ENCODE results near the gene GTF2H1. TPM values are rescaled to one million over a fixed set of nuclear protein-coding genes. Genes with fewer than 3 reads are reported as not detected.
A peak's percentile ranks its signal among the peaks of the same experiment; 100 is the strongest.

GTF2H1 gene
- total RNA-seq, 1 donor from 2014 or later = 57.1 TPM

DNA sequence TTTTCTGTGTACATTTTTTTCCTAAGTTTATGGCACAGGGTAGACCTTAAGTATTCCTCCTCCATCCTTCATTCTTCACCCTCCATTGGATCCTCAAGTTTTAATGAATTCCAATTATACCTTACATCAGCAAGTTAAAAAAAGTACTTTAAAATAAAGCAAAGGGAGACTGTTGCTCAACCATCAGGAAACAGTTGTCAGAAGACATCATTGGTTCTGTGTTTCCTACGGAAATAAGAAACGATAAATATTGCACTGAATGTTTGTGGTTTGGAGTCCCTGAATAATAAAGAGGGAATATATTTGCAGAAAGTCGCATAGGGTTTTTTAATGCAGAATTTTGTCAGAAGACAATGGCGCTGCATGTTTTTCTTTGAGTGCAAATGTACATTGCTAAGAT, 43.9 kb downstream of the GTF2H1 start:
- Mint-ChIP-seq H3K27ac (ENCODE audit: unreplicated experiment) (no peak overlapping the region), H3K27me3 (ENCODE audit: low read depth) (no peaks in the 10 kb centered on the region), H3K4me3 (ENCODE audit: unreplicated experiment) (no peak overlapping the region), H3K36me3 (ENCODE audit: low read depth) (peaks cover 24% of the 10 kb centered on the region), H3K9me3 (ENCODE audit: low read depth) (peaks cover 2% of the 10 kb centered on the region), H3K4me1 (ENCODE audit: low read depth) (peaks cover 32% of the 10 kb centered on the region)
- TF ChIP-seq, protein P1, sequence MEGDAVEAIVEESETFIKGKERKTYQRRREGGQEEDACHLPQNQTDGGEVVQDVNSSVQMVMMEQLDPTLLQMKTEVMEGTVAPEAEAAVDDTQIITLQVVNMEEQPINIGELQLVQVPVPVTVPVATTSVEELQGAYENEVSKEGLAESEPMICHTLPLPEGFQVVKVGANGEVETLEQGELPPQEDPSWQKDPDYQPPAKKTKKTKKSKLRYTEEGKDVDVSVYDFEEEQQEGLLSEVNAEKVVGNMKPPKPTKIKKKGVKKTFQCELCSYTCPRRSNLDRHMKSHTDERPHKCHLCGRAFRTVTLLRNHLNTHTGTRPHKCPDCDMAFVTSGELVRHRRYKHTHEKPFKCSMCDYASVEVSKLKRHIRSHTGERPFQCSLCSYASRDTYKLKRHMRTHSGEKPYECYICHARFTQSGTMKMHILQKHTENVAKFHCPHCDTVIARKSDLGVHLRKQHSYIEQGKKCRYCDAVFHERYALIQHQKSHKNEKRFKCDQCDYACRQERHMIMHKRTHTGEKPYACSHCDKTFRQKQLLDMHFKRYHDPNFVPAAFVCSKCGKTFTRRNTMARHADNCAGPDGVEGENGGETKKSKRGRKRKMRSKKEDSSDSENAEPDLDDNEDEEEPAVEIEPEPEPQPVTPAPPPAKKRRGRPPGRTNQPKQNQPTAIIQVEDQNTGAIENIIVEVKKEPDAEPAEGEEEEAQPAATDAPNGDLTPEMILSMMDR (IDR thresholded peaks at IDR 0.05) = no peak
- no peak for DNase-seq (ENCODE audit: low spot score)

DNA sequence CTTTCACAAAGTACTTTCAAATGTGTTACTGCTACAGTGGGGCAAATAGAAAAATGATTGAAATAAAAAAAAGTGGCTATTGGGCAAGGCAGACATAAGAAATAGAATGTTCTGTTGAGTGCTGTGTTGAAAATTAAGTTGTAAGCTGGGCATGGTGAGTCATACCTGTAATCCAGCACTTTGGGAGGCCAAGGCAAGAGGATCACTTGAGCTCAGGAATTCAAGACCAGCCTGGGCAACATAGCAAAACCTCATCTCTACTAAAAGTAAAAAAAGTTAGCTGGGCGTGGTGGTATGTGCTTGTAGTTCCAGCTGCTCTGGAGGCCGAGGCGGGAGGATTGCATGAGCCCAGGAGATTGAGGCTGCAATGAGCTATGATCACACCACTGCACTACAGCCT, 45.1 kb downstream of the GTF2H1 start:
- no peak for DNase-seq (ENCODE audit: low spot score)
- no peak overlapping the region for H3K4me3 Mint-ChIP-seq (ENCODE audit: unreplicated experiment)
- H3K27me3 Mint-ChIP-seq (ENCODE audit: low read depth) = no peaks in the 10 kb centered on the region
- no peak overlapping the region for H3K27ac Mint-ChIP-seq (ENCODE audit: unreplicated experiment)
- peaks cover 22% of the 10 kb centered on the region for H3K36me3 Mint-ChIP-seq (ENCODE audit: low read depth)
- TF ChIP-seq, protein P1 (IDR thresholded peaks at IDR 0.05) = no peak
- H3K4me1 Mint-ChIP-seq (ENCODE audit: low read depth) = peaks cover 32% of the 10 kb centered on the region
- peaks cover 2% of the 10 kb centered on the region for H3K9me3 Mint-ChIP-seq (ENCODE audit: low read depth)

DNA sequence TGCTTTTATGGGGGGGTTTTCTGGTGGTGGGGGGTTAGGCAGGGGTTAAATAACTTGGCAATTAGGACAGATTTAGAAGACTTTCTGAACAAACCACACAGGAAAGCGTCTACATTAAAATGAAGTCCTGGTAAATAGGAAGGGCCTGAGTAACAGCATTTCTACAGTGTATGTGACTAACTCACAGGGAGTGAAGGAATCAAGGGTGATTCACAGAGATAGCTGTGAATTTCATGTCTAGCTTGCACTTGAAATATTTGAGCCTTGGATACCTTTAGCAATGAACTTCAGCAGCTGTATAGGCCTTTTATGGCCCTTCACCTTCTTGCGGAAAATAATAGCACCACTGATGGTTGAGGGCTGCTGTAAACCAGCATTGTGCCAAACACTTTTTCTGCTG, 45.9 kb downstream of the GTF2H1 start:
- Mint-ChIP-seq H3K4me3 (ENCODE audit: unreplicated experiment) (no peak overlapping the region), H3K27ac (ENCODE audit: unreplicated experiment) (peak overlapping the region; percentile 15), H3K4me1 (ENCODE audit: low read depth) (peaks cover 32% of the 10 kb centered on the region), H3K36me3 (ENCODE audit: low read depth) (peaks cover 22% of the 10 kb centered on the region), H3K9me3 (ENCODE audit: low read depth) (peaks cover 2% of the 10 kb centered on the region), H3K27me3 (ENCODE audit: low read depth) (no peaks in the 10 kb centered on the region)
- DNase-seq (ENCODE audit: low spot score) = no peak
- TF ChIP-seq, protein P1 (IDR thresholded peaks at IDR 0.05) = no peak

DNA sequence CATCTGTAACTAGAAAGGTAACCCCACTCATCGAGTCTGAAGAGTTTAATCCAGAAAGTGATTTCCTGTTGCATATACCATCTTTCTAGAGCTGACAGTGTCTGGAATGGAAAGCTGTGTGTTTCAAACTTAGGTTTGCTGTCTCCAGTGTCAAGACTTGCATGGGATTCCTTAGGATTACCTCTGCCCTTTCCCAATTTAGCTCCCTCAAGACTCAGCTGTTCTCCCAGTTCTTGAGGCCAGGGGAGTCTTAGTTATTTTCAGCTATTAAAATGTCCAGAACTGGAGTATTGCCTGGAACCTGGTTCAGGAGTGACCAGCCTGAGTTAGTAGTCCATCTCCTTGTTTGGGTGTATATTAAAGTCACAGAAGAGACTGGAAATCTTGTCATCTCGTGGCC, 47.0 kb downstream of the GTF2H1 start:
- TF ChIP-seq, protein P1 (IDR thresholded peaks at IDR 0.05) = no peak
- peaks cover 2% of the 10 kb centered on the region for H3K9me3 Mint-ChIP-seq (ENCODE audit: low read depth)
- H3K4me3 Mint-ChIP-seq (ENCODE audit: unreplicated experiment) = no peak overlapping the region
- peak overlapping the region; percentile 65 for H3K27ac Mint-ChIP-seq (ENCODE audit: unreplicated experiment)
- no peak for DNase-seq (ENCODE audit: low spot score)
- H3K27me3 Mint-ChIP-seq (ENCODE audit: low read depth) = no peaks in the 10 kb centered on the region
- H3K4me1 Mint-ChIP-seq (ENCODE audit: low read depth) = peaks cover 32% of the 10 kb centered on the region
- H3K36me3 Mint-ChIP-seq (ENCODE audit: low read depth) = peaks cover 17% of the 10 kb centered on the region

DNA sequence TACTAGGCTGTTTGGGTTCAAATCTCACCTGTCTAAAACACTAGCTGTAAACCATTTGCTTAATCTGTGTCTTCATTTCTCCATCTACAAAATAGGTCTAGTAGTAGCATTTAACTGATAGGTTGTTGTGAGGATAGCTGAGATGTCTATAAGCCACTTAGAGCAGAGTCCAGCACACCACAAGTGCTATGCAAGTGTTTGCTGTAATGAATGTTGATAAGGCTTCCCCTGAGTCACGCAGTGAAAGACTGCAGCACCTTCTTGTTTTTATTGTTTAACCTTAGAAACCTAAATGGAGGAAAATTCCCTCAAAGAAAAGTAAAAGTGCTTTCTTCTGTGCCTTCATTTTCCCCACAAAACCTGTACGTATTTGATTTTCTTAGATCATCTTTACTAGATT, 48.9 kb downstream of the GTF2H1 start:
- H3K4me1 Mint-ChIP-seq (ENCODE audit: low read depth) = peaks cover 27% of the 10 kb centered on the region
- H3K4me3 Mint-ChIP-seq (ENCODE audit: unreplicated experiment) = no peak overlapping the region
- peaks cover 2% of the 10 kb centered on the region for H3K9me3 Mint-ChIP-seq (ENCODE audit: low read depth)
- peaks cover 9% of the 10 kb centered on the region for H3K36me3 Mint-ChIP-seq (ENCODE audit: low read depth)
- H3K27ac Mint-ChIP-seq (ENCODE audit: unreplicated experiment) = no peak overlapping the region
- DNase-seq (ENCODE audit: low spot score) = no peak
- H3K27me3 Mint-ChIP-seq (ENCODE audit: low read depth) = no peaks in the 10 kb centered on the region
- TF ChIP-seq, protein P1 (IDR thresholded peaks at IDR 0.05) = no peak
